OCI-LY1 (cell line): ENCODE measurements around the gene VEPH1.

Source experiments
- H2AFZ ChIP-seq: fragments of 200-600 bp; sonication (generic), shearing (Covaris generic); 2 replicates; pipeline ENCODE4 v1.6.0; 2014; ENCODE audit warnings: antibody characterized with exemption, mild to moderate bottlenecking, low read length
- H3F3A ChIP-seq: fragments of 200-600 bp; sonication (generic), shearing (Covaris generic); 2 replicates; pipeline ENCODE4 v1.6.0; 2014; ENCODE audit warnings: mild to moderate bottlenecking, antibody characterized with exemption, low read length, moderate library complexity; ENCODE audit not compliant: insufficient read depth
- H3K27ac ChIP-seq: fragments of 200-600 bp; sonication (generic); 2 replicates; pipeline ENCODE4 v1.5.1; 2014; ENCODE audit warnings: low read length, mixed run types, mild to moderate bottlenecking, low read depth; ENCODE audit not compliant: poor library complexity, severe bottlenecking
- H3K27me3 ChIP-seq: fragments of 200-600 bp; sonication (generic); 2 replicates; pipeline ENCODE4 v1.6.0; 2014; ENCODE audit warnings: antibody characterized with exemption, mild to moderate bottlenecking, low read length, moderate library complexity; ENCODE audit not compliant: insufficient read depth
- H3K36me3 ChIP-seq: fragments of 200-600 bp; sonication (generic); 2 replicates; pipeline ENCODE4 v1.6.1; 2014; ENCODE audit warnings: mild to moderate bottlenecking, antibody characterized with exemption, low read length, moderate library complexity, mixed read lengths; ENCODE audit not compliant: insufficient read depth
- H3K4me1 ChIP-seq: fragments of 200-600 bp; sonication (generic); 2 replicates; pipeline ENCODE4 v1.5.1; 2014; ENCODE audit warnings: mild to moderate bottlenecking, low read length, moderate library complexity; ENCODE audit not compliant: insufficient read depth, severe bottlenecking
- H3K4me2 ChIP-seq: fragments of 200-600 bp; sonication (generic), shearing (Covaris generic); 2 replicates; pipeline ENCODE4 v1.6.1; 2014; ENCODE audit warnings: low read length
- H3K4me3 ChIP-seq: fragments of 200-600 bp; sonication (generic); 2 replicates; pipeline ENCODE4 v1.5.1; 2014; ENCODE audit warnings: low read length, low read depth, mild to moderate bottlenecking, mixed read lengths; ENCODE audit not compliant: poor library complexity, severe bottlenecking
- H3K79me2 ChIP-seq: fragments of 200-600 bp; shearing (Covaris generic); 2 replicates; pipeline ENCODE4 v1.6.1; 2016; ENCODE audit warnings: mixed run types, low read length, mixed read lengths; ENCODE audit not compliant: insufficient read depth
- H3K9ac ChIP-seq: fragments of 200-600 bp; sonication (generic), shearing (Covaris generic); 2 replicates; pipeline ENCODE4 v1.6.1; 2014; ENCODE audit warnings: mild to moderate bottlenecking, low read length, mixed read lengths
- H3K9me2 ChIP-seq: fragments of 200-600 bp; sonication (generic), shearing (Covaris generic); 2 replicates; pipeline ENCODE4 v1.6.1; 2014; ENCODE audit warnings: low read depth, mild to moderate bottlenecking, low read length, mixed read lengths
- H3K9me3 ChIP-seq: fragments of 200-600 bp; shearing (Covaris generic); 2 replicates; pipeline ENCODE4 v1.6.1; 2014; ENCODE audit warnings: low read length, mixed read lengths
- H4K20me1 ChIP-seq: fragments of 200-600 bp; sonication (generic), shearing (Covaris generic); 2 replicates; pipeline ENCODE4 v1.6.0; 2016; ENCODE audit warnings: mild to moderate bottlenecking, low read length; ENCODE audit not compliant: insufficient read depth
- EZH2 ChIP-seq: fragments of 200-600 bp; sonication (generic), shearing (Covaris generic); IDR thresholded peaks from 2 replicates; pipeline ENCODE4 v1.8.0; 2017; ENCODE audit warnings: borderline replicate concordance, mixed run types, mild to moderate bottlenecking, antibody characterized with exemption, low read length, moderate library complexity, mixed read lengths
- TF ChIP-seq, protein P1 (sequence below): fragments of 200-600 bp; sonication (generic), shearing (Covaris generic); IDR thresholded peaks from 2 replicates; pipeline ENCODE4 v1.5.1; 2017; ENCODE audit warnings: mild to moderate bottlenecking, antibody characterized with exemption, low read length, moderate library complexity, mixed read lengths

The VEPH1 gene

GRCh38 chr3:157237886-157238285 is 265.3 kb downstream of the VEPH1 start:
- Histone ChIP-seq H3K79me2 (no peaks in the 10 kb centered on the region), H3K9ac (no peak overlapping the region), H3K4me2 (no peak overlapping the region), H2AFZ (no peak overlapping the region), H3F3A (no peaks in the 10 kb centered on the region), H3K4me1 (no peaks in the 10 kb centered on the region), H3K27ac (no peak overlapping the region), H3K4me3 (no peak overlapping the region), H3K36me3 (no peaks in the 10 kb centered on the region), H3K9me3 (no peaks in the 10 kb centered on the region), H3K9me2 (no peaks in the 10 kb centered on the region), H3K27me3 (no peaks in the 10 kb centered on the region), H4K20me1 (no peaks in the 10 kb centered on the region)
- TF ChIP-seq, protein P1, sequence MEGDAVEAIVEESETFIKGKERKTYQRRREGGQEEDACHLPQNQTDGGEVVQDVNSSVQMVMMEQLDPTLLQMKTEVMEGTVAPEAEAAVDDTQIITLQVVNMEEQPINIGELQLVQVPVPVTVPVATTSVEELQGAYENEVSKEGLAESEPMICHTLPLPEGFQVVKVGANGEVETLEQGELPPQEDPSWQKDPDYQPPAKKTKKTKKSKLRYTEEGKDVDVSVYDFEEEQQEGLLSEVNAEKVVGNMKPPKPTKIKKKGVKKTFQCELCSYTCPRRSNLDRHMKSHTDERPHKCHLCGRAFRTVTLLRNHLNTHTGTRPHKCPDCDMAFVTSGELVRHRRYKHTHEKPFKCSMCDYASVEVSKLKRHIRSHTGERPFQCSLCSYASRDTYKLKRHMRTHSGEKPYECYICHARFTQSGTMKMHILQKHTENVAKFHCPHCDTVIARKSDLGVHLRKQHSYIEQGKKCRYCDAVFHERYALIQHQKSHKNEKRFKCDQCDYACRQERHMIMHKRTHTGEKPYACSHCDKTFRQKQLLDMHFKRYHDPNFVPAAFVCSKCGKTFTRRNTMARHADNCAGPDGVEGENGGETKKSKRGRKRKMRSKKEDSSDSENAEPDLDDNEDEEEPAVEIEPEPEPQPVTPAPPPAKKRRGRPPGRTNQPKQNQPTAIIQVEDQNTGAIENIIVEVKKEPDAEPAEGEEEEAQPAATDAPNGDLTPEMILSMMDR = no peak
- no peak for TF ChIP-seq EZH2

GRCh38 chr3:157235291-157235690 is 267.9 kb downstream of the VEPH1 start:
- Histone ChIP-seq H3K4me3 (no peak overlapping the region), H3K36me3 (no peaks in the 10 kb centered on the region), H3K9me2 (no peaks in the 10 kb centered on the region), H4K20me1 (no peaks in the 10 kb centered on the region), H3F3A (no peaks in the 10 kb centered on the region), H3K27ac (no peak overlapping the region), H3K4me2 (no peak overlapping the region), H3K9me3 (no peaks in the 10 kb centered on the region), H3K79me2 (no peaks in the 10 kb centered on the region), H2AFZ (no peak overlapping the region), H3K9ac (no peak overlapping the region), H3K4me1 (no peaks in the 10 kb centered on the region), H3K27me3 (no peaks in the 10 kb centered on the region)
- TF ChIP-seq, protein P1 = no peak
- no peak for TF ChIP-seq EZH2

- no peaks in the 10 kb centered on the region for H3K36me3 ChIP-seq
- TF ChIP-seq, protein P1 = no peak
- TF ChIP-seq EZH2 = no peak
Observed at GRCh38 chr3:157233923-157234322, 269.3 kb downstream of the VEPH1 start.

More at GRCh38 chr3:157233923-157234322, 269.3 kb downstream of the VEPH1 start:
- H2AFZ ChIP-seq = no peak overlapping the region
- no peak overlapping the region for H3K27ac ChIP-seq
- H4K20me1 ChIP-seq = no peaks in the 10 kb centered on the region
- H3K27me3 ChIP-seq = no peaks in the 10 kb centered on the region
- no peaks in the 10 kb centered on the region for H3K79me2 ChIP-seq
- no peaks in the 10 kb centered on the region for H3F3A ChIP-seq
- no peaks in the 10 kb centered on the region for H3K9me2 ChIP-seq
- H3K4me3 ChIP-seq = no peak overlapping the region
- no peak overlapping the region for H3K9ac ChIP-seq
- H3K4me1 ChIP-seq = no peaks in the 10 kb centered on the region
- no peaks in the 10 kb centered on the region for H3K9me3 ChIP-seq
- no peak overlapping the region for H3K4me2 ChIP-seq
